GM23338 (cell line): ENCODE results near the gene PDLIM5. TPM values are rescaled to one million over a fixed set of nuclear protein-coding genes. Genes with fewer than 3 reads are reported as not detected.

Source experiments
- ATAC-seq: fragments of 200-7000 bp; cut with Tn5 transposase; 3 replicates; pipeline ENCODE4 v1.9.1; 2020
- DNase-seq: peaks from one replicate; pipeline ENCODE4 v3.0.0-alpha.2; 2015; ENCODE audit warnings: low spot score
- H2AFZ ChIP-seq: fragments of 200-600 bp; sonication (generic); 2 replicates; pipeline ENCODE4 v1.8.0; 2016; ENCODE audit warnings: antibody characterized with exemption, mild to moderate bottlenecking, moderate library complexity
- H3F3A ChIP-seq: fragments of 200-600 bp; sonication (generic); replicated peaks from 2 replicates; pipeline ENCODE4 v1.8.0; 2017; ENCODE audit warnings: antibody characterized with exemption, mixed run types, low read depth
- H3K27ac ChIP-seq: fragments of 200-600 bp; sonication (generic); 2 replicates; pipeline ENCODE4 v1.6.1; 2016; ENCODE audit warnings: low read depth
- H3K27me3 ChIP-seq: fragments of 200-600 bp; sonication (generic); 2 replicates; pipeline ENCODE4 v1.8.0; 2016; ENCODE audit warnings: mild to moderate bottlenecking, mixed run types, moderate library complexity; ENCODE audit not compliant: insufficient read depth
- H3K36me3 ChIP-seq: fragments of 200-600 bp; sonication (generic); 2 replicates; pipeline ENCODE4 v1.8.0; 2016; ENCODE audit warnings: mild to moderate bottlenecking; ENCODE audit not compliant: insufficient read depth
- H3K4me1 ChIP-seq: fragments of 200-600 bp; sonication (generic); 2 replicates; pipeline ENCODE4 v1.8.0; 2016; ENCODE audit warnings: mild to moderate bottlenecking, moderate library complexity; ENCODE audit not compliant: insufficient read depth
- H3K4me2 ChIP-seq: fragments of 200-600 bp; sonication (generic); 2 replicates; pipeline ENCODE4 v1.7.1; 2017; ENCODE audit warnings: mixed run types
- H3K4me3 ChIP-seq: fragments of 200-600 bp; sonication (generic); 2 replicates; pipeline ENCODE4 v1.6.1; 2016; ENCODE audit warnings: mixed run types
- H3K79me2 ChIP-seq: fragments of 200-600 bp; sonication (generic); replicated peaks from 2 replicates; pipeline ENCODE4 v1.8.0; 2017; ENCODE audit warnings: mild to moderate bottlenecking; ENCODE audit not compliant: insufficient read depth
- H3K9me2 ChIP-seq: fragments of 200-600 bp; sonication (generic); 2 replicates; pipeline ENCODE4 v1.8.0; 2017; ENCODE audit not compliant: insufficient read depth
- H4K20me1 ChIP-seq: fragments of 200-600 bp; sonication (generic); replicated peaks from 2 replicates; pipeline ENCODE4 v1.8.0; 2017; ENCODE audit warnings: mild to moderate bottlenecking; ENCODE audit not compliant: insufficient read depth
- H3K27ac Mint-ChIP-seq: 2 replicates; pipeline ENCODE4 v1.8.0; 2020; ENCODE audit warnings: inconsistent platforms, mild to moderate bottlenecking, moderate library complexity, mixed read lengths
- H3K27me3 Mint-ChIP-seq: 3 replicates; pipeline ENCODE4 v1.8.0; 2022; ENCODE audit warnings: low read depth, mild to moderate bottlenecking, moderate library complexity, mixed read lengths, inconsistent platforms; ENCODE audit not compliant: insufficient read depth, poor library complexity
- H3K36me3 Mint-ChIP-seq: 3 replicates; pipeline ENCODE4 v1.8.0; 2021; ENCODE audit warnings: low read depth, mild to moderate bottlenecking, inconsistent platforms, moderate library complexity, mixed read lengths
- H3K4me1 Mint-ChIP-seq: 3 replicates; pipeline ENCODE4 v1.8.0; 2020; ENCODE audit warnings: mild to moderate bottlenecking, inconsistent platforms, mixed read lengths
- H3K4me3 Mint-ChIP-seq: 3 replicates; pipeline ENCODE4 v1.8.0; 2021; ENCODE audit warnings: moderate library complexity, mild to moderate bottlenecking, inconsistent platforms, mixed read lengths
- H3K9me3 Mint-ChIP-seq: 3 replicates; pipeline ENCODE4 v1.8.0; 2020; ENCODE audit warnings: moderate library complexity, mild to moderate bottlenecking, inconsistent platforms, mixed read lengths
- CREB1 ChIP-seq: fragments of 250-450 bp; sonication (Bioruptor Pico); IDR thresholded peaks from 2 replicates; pipeline ENCODE4 v1.5.0; 2020; ENCODE audit warnings: low read depth, mild to moderate bottlenecking, moderate library complexity
- EZH2 ChIP-seq: fragments of 200-600 bp; sonication (generic); IDR thresholded peaks from one replicate; pipeline ENCODE4 v1.8.0; 2017; ENCODE audit warnings: antibody characterized with exemption, mild to moderate bottlenecking, low read depth; ENCODE audit not compliant: unreplicated experiment
- EZH2phosphoT487 ChIP-seq: fragments of 200-600 bp; sonication (generic); IDR thresholded peaks from one replicate; pipeline ENCODE4 v1.8.1; 2018; ENCODE audit warnings: antibody characterized with exemption; ENCODE audit not compliant: unreplicated experiment
- JUNB ChIP-seq: IDR thresholded peaks from one replicate; pipeline ENCODE4 v1.6.1; 2016; ENCODE audit warnings: antibody characterized with exemption; ENCODE audit not compliant: unreplicated experiment
- NANOG ChIP-seq: IDR thresholded peaks from 2 replicates; pipeline ENCODE4 v1.6.1; 2016; ENCODE audit warnings: antibody characterized with exemption, borderline replicate concordance
- POLR2AphosphoS5 ChIP-seq: IDR thresholded peaks from 2 replicates; pipeline ENCODE4 v1.6.1; 2016; ENCODE audit warnings: antibody characterized with exemption, low read depth
- STAT1 ChIP-seq: IDR thresholded peaks from one replicate; pipeline ENCODE4 v1.6.1; 2016; ENCODE audit warnings: antibody characterized with exemption; ENCODE audit not compliant: unreplicated experiment
- ZNF114 ChIP-seq: fragments of 250-450 bp; sonication (Bioruptor Pico); IDR thresholded peaks from 2 replicates; pipeline ENCODE4 v1.5.0; 2020; ENCODE audit warnings: mild to moderate bottlenecking, moderate library complexity
- ZNF331 ChIP-seq: fragments of 250-450 bp; sonication (Bioruptor Pico); IDR thresholded peaks from 2 replicates; pipeline ENCODE4 v1.5.0; 2020; ENCODE audit warnings: low read depth, mild to moderate bottlenecking, moderate library complexity
- polyA plus RNA-seq: library from polyadenylated mRNA; unstranded; fragments of >200 nt; fragmentation: Nextera tagmentation; extraction: Ambion mirVana; gene quantifications from 2 replicates; pipeline ENCODE4 v1.2.1, GENCODE V29; 2016
- total RNA-seq: library from RNA; depleted of rRNA; stranded (reverse); fragments of >200 nt; shearing (Covaris generic); gene quantifications from 2 replicates; pipeline ENCODE4 v1.2.3, GENCODE V29; 2014
- TF ChIP-seq, protein P1 (sequence below): IDR thresholded peaks from 2 replicates; pipeline ENCODE4 v1.6.1; 2016; ENCODE audit warnings: antibody characterized with exemption
- TF ChIP-seq, protein P2 (sequence below): fragments of 250-450 bp; sonication (Bioruptor Pico); IDR thresholded peaks from 2 replicates; pipeline ENCODE4 v1.5.0; 2020; ENCODE audit warnings: mild to moderate bottlenecking, moderate library complexity
- TF ChIP-seq, protein P3 (sequence below): IDR thresholded peaks from one replicate; pipeline ENCODE4 v1.6.1; 2018; ENCODE audit warnings: antibody characterized with exemption; ENCODE audit not compliant: unreplicated experiment
- TF ChIP-seq, protein P4 (sequence below), 2 experiments: fragments of 200-600 bp in 1 of 2; sonication (generic) in 1 of 2; conservative IDR thresholded peaks; 2 replicates each; pipeline versions ENCODE4 v1.5.1 to v1.6.1; 2016 to 2017; ENCODE audit warnings: antibody characterized with exemption in 2 of 2, low read depth in 2 of 2, mild to moderate bottlenecking in 2 of 2, moderate library complexity in 1 of 2

The PDLIM5 gene
- total and polyA plus RNA-seq, 2 experiments from 2014 or later: 45.2 to 53.0 TPM

DNA sequence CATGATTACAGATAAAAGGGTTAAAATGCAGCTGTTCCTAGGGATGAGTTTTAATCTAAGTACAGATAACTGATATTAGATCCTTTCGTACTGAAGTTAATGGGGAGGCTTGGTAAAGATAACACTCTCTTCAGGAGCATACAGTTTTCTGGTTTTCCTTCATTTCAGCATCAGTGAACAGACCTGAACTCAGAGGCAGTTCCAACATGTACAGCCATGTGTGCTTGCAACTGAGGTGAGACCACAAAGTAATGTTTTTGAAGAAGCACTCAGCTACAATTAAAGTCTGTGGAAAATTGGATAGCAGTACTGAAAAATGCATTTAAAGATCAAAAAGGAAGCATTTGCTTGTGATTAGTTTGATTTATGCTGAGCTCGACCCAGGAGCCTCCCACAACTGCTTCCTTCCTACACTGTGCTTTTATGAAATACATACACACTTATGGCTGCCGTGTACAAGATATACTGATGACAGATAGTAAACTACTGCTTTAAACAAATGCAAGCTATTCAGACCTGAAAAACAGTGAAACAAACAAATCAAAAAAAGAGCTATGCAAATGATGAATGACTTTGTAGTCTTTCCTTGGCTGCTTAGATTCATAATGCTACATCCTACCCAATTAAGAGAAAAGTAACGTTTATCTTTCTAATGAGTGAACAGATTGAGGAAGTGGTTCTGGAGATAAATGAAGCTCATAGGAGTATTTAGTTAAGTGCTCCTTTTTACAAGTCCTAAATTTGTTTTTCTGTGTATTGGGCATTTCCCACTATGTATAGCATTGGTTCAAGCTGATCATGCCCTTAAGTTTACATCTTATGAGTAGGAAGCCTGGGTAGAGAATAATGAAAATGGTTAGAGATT lies 68.4 kb downstream of the PDLIM5 start:
- H3K36me3 ChIP-seq: no peaks in the 10 kb centered on the region
- no peaks in the 10 kb centered on the region for H3K9me3 Mint-ChIP-seq
- H3F3A ChIP-seq: no peaks in the 10 kb centered on the region
- no peak overlapping the region for H3K4me3 ChIP-seq
- no peaks in the 10 kb centered on the region for H3K27me3 Mint-ChIP-seq
- DNase-seq: no peak
- H3K36me3 Mint-ChIP-seq: no peaks in the 10 kb centered on the region
- H3K27ac Mint-ChIP-seq: no peak overlapping the region
- no peak overlapping the region for H3K27ac ChIP-seq
- TF ChIP-seq JUNB (no peak), ZNF114 (CRISPR knock-in tag) (no peak), POLR2AphosphoS5 (no peak), CREB1 (CRISPR knock-in tag) (no peak), STAT1 (no peak), ZNF331 (CRISPR knock-in tag) (no peak), EZH2 (no peak), NANOG (no peak), EZH2phosphoT487 (no peak)
- TF ChIP-seq, protein P1, sequence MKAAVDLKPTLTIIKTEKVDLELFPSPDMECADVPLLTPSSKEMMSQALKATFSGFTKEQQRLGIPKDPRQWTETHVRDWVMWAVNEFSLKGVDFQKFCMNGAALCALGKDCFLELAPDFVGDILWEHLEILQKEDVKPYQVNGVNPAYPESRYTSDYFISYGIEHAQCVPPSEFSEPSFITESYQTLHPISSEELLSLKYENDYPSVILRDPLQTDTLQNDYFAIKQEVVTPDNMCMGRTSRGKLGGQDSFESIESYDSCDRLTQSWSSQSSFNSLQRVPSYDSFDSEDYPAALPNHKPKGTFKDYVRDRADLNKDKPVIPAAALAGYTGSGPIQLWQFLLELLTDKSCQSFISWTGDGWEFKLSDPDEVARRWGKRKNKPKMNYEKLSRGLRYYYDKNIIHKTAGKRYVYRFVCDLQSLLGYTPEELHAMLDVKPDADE: no peak
- TF ChIP-seq, protein P2, sequence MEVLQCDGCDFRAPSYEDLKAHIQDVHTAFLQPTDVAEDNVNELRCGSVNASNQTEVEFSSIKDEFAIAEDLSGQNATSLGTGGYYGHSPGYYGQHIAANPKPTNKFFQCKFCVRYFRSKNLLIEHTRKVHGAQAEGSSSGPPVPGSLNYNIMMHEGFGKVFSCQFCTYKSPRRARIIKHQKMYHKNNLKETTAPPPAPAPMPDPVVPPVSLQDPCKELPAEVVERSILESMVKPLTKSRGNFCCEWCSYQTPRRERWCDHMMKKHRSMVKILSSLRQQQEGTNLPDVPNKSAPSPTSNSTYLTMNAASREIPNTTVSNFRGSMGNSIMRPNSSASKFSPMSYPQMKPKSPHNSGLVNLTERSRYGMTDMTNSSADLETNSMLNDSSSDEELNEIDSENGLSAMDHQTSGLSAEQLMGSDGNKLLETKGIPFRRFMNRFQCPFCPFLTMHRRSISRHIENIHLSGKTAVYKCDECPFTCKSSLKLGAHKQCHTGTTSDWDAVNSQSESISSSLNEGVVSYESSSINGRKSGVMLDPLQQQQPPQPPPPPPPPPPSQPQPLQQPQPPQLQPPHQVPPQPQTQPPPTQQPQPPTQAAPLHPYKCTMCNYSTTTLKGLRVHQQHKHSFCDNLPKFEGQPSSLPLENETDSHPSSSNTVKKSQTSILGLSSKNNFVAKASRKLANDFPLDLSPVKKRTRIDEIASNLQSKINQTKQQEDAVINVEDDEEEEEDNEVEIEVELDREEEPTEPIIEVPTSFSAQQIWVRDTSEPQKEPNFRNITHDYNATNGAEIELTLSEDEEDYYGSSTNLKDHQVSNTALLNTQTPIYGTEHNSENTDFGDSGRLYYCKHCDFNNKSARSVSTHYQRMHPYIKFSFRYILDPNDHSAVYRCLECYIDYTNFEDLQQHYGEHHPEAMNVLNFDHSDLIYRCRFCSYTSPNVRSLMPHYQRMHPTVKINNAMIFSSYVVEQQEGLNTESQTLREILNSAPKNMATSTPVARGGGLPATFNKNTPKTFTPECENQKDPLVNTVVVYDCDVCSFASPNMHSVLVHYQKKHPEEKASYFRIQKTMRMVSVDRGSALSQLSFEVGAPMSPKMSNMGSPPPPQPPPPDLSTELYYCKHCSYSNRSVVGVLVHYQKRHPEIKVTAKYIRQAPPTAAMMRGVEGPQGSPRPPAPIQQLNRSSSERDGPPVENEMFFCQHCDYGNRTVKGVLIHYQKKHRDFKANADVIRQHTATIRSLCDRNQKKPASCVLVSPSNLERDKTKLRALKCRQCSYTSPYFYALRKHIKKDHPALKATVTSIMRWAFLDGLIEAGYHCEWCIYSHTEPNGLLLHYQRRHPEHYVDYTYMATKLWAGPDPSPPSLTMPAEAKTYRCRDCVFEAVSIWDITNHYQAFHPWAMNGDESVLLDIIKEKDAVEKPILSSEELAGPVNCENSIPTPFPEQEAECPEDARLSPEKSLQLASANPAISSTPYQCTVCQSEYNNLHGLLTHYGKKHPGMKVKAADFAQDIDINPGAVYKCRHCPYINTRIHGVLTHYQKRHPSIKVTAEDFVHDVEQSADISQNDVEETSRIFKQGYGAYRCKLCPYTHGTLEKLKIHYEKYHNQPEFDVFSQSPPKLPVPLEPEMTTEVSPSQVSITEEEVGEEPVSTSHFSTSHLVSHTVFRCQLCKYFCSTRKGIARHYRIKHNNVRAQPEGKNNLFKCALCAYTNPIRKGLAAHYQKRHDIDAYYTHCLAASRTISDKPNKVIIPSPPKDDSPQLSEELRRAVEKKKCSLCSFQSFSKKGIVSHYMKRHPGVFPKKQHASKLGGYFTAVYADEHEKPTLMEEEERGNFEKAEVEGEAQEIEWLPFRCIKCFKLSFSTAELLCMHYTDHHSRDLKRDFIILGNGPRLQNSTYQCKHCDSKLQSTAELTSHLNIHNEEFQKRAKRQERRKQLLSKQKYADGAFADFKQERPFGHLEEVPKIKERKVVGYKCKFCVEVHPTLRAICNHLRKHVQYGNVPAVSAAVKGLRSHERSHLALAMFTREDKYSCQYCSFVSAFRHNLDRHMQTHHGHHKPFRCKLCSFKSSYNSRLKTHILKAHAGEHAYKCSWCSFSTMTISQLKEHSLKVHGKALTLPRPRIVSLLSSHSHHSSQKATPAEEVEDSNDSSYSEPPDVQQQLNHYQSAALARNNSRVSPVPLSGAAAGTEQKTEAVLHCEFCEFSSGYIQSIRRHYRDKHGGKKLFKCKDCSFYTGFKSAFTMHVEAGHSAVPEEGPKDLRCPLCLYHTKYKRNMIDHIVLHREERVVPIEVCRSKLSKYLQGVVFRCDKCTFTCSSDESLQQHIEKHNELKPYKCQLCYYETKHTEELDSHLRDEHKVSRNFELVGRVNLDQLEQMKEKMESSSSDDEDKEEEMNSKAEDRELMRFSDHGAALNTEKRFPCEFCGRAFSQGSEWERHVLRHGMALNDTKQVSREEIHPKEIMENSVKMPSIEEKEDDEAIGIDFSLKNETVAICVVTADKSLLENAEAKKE: no peak
- TF ChIP-seq, protein P3, sequence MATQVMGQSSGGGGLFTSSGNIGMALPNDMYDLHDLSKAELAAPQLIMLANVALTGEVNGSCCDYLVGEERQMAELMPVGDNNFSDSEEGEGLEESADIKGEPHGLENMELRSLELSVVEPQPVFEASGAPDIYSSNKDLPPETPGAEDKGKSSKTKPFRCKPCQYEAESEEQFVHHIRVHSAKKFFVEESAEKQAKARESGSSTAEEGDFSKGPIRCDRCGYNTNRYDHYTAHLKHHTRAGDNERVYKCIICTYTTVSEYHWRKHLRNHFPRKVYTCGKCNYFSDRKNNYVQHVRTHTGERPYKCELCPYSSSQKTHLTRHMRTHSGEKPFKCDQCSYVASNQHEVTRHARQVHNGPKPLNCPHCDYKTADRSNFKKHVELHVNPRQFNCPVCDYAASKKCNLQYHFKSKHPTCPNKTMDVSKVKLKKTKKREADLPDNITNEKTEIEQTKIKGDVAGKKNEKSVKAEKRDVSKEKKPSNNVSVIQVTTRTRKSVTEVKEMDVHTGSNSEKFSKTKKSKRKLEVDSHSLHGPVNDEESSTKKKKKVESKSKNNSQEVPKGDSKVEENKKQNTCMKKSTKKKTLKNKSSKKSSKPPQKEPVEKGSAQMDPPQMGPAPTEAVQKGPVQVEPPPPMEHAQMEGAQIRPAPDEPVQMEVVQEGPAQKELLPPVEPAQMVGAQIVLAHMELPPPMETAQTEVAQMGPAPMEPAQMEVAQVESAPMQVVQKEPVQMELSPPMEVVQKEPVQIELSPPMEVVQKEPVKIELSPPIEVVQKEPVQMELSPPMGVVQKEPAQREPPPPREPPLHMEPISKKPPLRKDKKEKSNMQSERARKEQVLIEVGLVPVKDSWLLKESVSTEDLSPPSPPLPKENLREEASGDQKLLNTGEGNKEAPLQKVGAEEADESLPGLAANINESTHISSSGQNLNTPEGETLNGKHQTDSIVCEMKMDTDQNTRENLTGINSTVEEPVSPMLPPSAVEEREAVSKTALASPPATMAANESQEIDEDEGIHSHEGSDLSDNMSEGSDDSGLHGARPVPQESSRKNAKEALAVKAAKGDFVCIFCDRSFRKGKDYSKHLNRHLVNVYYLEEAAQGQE: no peak
- TF ChIP-seq, protein P4, sequence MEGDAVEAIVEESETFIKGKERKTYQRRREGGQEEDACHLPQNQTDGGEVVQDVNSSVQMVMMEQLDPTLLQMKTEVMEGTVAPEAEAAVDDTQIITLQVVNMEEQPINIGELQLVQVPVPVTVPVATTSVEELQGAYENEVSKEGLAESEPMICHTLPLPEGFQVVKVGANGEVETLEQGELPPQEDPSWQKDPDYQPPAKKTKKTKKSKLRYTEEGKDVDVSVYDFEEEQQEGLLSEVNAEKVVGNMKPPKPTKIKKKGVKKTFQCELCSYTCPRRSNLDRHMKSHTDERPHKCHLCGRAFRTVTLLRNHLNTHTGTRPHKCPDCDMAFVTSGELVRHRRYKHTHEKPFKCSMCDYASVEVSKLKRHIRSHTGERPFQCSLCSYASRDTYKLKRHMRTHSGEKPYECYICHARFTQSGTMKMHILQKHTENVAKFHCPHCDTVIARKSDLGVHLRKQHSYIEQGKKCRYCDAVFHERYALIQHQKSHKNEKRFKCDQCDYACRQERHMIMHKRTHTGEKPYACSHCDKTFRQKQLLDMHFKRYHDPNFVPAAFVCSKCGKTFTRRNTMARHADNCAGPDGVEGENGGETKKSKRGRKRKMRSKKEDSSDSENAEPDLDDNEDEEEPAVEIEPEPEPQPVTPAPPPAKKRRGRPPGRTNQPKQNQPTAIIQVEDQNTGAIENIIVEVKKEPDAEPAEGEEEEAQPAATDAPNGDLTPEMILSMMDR (conservative IDR thresholded peaks at IDR 0.05; ENCODE audit: low read depth in 2 of 2): no peak
- peaks cover 5% of the 10 kb centered on the region for H3K4me1 Mint-ChIP-seq
- H3K9me2 ChIP-seq: no peaks in the 10 kb centered on the region; the same call in 1 of the 2 replicates
- H2AFZ ChIP-seq: no peak overlapping the region
- no peaks in the 10 kb centered on the region; the same call in 1 of the 2 replicates for H3K4me1 ChIP-seq
- H3K4me3 Mint-ChIP-seq: no peak overlapping the region
- peaks cover 10% of the 10 kb centered on the region for H3K79me2 ChIP-seq
- no peak overlapping the region for H3K4me2 ChIP-seq
- no peaks in the 10 kb centered on the region for H3K27me3 ChIP-seq
- peaks cover 5% of the 10 kb centered on the region; the same call in 1 of the 2 replicates for H4K20me1 ChIP-seq
- no peak for ATAC-seq
